ENCODE results near the gene PROP1.
"Not testable (repeated sequence)": the region's sequence is repeated elsewhere in the genome, so short reads cannot be mapped to it uniquely, and the experiment has no call there.

The PROP1 gene

DNA sequence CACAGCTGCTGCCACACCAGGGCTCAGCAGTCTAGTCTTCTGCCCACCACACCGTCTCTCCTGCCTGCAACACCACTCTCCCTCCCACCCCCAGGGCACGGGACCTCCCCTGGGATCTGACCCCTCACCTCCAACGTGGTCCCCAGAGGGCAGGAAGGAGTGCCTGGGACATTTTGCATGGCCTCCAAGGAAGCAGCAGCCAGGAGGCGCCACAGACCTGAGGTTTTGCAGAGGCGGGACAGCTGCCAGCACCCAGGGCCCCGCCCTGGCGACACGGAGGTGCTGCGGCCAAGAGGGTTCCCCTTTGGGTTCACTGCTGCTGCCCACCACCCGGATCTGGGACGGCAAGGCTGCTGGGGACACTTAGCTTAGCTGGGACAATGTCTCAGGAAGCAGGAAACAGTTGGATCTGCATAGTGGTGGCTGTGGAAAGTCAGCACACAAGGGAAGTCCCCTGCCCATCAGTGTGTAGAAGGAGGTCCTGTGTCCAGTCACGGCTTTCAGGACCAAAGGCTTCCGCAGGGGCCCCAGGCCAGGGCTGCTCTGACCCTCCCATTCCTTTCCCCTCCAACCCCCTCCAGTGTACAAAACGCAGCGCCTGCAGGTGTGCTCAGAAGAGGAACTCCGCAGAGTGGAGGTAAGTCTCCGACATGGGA, 13.8 kb downstream of the PROP1 start:
- no peak for DNase-seq

DNA sequence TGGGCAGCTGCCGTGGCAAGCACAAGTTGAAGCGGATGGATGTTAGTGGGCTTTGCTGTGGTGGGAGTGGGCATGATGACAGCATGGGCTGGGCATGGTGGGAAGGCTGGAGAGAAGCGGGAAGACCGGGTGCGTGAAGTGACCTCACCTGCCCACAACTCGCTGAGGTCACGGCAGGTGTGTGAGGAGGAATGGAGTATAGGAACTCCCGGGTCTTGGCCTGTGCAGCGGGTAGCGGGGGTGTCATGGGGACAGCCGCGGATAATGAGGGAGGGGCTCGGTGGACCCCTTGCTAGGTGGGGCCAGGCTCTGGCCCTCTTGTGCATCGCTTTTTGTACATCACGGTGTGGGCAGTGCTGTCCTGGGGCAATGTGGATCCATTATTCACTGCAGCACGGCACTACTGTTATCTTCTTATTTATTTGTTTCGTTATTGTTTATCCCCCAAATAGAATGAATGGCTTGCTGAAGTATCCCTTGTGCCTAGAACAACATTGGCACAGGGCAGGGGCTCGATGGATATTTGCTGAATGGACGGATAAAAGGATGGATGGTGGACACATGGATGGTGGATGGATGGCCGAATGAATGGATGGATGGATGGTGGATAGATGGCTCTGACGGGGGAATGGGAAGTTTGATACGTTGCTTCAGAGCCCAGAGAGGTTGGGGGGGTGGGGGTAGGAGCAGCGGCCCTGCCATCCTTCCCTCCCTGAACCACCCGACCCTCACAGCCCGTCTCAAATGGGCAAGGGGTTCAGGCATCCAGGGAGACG, 14.6 kb downstream of the PROP1 start:
- no peak for DNase-seq

DNA sequence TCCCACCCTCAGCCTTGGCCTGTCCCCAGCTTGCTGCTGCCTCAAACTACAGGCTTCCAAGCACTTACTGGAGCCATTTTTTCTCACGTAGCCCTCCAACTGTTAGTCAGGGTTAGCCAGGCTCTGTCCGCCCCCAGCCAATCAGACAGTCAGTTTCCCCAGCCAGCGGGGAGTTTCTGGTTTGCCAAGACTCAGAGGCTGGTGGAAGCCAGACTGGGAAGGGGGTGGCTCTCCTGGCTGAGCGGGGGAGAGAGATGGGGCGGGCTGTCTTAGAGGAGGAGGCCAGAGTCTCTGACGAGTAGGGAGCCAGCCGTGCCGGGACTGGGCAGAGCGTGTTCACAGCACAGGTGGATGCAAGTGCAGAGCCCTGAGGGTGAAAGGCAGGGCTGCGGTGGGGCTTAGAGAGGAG, 15.3 kb downstream of the PROP1 start:
- no peak for DNase-seq

DNA sequence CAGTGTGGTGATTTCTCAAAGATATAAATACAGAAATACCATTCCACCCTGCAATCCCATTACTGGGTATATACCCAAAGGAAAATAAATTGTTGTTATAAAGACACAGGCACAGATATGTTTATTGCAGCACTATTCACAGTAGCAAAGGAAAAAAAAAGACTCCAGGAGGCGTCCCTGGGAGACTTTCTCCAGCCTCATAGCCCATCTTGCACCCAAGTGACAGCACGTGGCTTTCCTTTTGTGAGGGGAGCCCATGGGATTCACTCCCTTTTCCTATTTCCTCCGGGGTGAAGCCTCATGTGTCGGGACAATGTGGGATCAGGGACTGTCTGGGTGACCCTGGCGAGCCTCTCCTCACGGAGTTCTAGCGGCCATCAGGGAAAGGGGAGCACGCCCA, 18.4 kb downstream of the PROP1 start:
- not testable (repeated sequence) for DNase-seq

DNA sequence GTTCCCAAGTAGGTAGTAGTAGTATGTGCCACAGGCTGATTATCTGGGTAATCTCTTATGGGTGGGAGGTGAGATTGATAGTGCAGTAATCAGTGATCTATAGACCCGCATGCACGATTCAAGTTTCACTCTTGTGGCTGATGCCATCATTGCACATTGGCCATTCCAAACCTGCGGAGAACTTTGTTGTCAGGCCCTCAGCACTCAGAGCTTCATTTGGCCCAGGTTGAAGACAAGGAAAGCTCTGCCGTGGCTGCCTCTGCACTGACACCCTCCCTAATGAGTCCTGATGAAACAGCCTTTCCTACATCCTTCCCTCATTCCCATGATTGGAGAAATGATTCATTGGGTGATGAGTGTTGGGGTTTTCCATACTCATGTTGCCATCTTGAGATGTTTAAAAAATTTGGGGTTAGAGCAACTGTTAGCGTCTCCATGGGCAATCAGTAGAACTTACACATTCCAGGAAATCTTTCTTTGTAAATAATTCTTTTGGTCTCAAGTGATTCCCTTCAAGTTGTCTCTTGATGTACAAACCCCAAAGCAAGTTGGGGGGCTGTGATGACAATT, 22.9 kb downstream of the PROP1 start:
- no peak for DNase-seq

DNA sequence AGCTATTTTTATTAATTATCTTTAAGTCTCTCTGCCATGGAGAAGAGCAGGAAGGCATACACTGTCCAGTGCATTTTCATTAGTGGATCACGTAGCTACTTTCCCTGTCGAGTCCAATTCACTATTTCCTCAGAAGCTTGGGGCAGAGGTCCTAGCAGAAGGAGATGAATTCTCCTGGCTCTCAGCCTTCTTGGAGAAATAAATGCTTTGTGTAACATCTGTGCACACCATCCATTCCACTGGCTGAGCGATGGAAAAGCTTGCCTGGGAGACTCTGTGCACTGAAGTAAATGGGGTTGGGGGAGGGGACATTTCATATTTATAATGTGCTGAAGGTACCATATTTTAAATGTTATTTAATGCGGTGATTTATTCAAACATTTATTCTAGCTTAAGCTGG, 23.4 kb downstream of the PROP1 start:
- DNase-seq, result no peak

DNA sequence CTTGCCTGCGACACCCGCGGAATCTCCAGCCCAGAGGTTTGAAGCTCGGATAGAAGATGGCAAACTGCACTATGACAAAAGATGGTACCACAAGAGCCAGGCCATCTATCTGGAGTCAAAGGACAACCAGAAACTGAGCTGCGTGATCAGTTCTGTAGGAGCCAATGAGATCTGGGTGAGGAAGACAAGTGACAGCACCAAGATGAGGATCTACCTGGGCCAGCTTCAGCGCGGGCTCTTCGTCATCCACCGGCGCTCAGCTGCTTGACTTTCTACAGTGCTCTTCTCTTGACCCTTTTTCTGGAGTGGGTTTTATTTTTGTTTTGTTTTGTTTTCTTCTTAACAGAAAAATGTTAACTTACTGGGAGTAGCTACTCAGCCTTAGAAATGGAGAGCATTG, 24.0 kb downstream of the PROP1 start:
- DNase-seq, result not testable (repeated sequence)

DNA sequence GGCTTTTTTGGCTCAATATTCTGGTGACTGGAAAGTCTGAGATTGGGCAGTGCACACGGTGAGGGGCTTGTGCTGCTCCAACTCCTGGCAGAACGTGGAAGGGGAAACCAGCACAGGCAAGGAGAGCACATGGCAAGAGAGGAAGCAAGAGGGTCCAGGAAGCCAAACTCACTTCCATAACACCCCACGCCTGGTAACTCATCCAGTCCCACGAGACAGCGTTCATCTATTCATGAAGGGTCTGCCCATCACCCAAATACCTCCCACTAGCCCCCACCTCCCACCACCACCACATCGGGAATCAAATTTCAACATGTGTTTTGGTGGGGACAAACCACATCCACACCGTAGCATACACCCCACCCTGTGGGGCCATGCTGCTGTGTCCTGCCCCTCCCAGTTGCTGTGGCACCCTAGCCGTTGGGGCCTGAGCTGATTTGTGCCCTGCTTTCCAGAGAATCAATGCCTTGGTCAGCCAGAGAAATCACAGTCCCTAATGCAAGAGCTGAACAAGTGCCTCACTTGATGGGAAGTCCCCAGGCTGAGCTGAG, 27.3 kb downstream of the PROP1 start:
- DNase-seq, result no peak

DNA sequence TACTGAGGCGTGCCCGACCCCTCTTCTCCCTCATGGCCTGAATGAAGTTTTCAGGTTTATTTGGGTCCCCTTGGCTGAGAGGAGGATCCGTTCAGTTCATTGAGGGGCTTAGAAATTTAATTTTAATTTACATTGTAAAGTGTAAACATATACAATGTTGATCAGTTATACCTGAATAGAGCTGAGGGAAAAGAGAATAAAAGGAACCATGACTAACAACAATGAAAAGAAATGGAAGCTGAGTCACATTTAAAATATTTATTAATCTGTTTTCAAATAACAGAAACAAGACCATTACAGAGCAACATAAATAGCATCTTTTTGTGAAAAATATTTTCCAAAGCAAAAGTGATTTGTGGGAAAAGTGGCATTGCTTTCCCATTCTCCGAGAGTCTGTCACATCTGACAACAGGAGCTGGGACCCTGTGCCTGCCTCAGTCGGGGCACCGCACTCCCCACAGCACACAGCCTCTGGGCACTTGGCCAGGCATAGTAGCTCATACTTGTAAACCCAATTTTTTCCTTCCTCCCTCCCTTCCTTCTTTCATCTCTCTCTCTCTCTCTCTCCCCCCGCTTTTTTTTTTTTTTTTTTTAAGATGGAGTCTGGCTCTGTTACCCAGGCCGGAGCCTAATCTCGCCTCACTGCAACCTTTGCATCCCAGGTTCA, 28.7 kb downstream of the PROP1 start:
- no peak for DNase-seq

DNA sequence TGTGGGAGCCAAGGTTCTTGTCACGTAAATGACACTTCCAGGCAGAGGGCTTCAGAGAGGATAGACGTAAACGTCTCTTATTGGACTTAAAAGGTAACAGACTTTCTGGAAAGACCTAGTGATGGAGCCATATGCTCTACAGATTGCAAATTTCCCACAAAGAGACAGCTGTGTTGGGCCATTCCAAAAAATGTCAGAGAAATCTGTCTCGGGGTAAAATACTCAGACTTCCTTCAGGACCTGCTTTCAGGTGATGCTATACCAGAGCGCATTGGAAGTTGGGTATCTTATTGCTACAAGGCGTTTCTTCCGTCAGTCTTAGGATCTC, 29.2 kb downstream of the PROP1 start:
- DNase-seq, result no peak

DNA sequence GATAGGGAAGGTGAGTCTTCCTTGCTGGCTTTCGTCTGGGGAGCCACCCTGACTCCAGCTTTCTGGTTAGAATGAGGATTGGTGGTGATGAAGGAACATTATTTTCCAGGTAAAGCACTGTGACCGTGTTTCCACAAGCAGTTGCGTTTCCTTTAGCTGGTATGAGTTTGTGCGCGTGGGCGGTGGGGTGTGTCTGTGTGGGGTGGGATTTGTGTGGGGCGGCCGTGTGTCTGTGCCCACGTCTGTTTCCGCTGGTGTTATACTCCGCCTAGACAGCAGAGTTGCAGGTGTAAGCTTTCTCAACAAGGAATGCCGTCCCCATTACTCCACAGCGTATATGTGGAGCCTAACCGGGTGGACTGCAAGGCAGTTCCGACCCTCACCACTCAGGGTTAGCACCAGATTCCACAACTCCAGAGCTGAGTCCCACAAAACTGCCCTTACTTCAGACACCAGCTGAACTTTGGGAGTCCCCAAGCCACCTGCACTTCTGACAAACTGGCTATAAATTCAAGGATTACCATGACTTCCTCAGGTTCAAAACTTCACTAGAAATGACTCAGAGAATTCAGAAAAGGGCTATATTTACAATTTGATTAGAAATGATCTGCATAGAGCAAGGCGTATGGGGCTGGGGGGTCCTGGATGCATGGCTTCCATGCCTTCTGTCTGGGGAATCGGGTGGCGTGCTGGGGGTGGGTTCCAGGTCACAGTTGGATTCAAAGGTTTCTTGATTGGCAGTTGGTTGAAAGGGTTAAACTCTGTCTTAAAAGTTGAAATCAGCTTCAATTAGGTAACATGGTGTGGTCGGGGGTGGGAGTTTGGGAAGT, 29.8 kb downstream of the PROP1 start:
- DNase-seq, result no peak

DNA sequence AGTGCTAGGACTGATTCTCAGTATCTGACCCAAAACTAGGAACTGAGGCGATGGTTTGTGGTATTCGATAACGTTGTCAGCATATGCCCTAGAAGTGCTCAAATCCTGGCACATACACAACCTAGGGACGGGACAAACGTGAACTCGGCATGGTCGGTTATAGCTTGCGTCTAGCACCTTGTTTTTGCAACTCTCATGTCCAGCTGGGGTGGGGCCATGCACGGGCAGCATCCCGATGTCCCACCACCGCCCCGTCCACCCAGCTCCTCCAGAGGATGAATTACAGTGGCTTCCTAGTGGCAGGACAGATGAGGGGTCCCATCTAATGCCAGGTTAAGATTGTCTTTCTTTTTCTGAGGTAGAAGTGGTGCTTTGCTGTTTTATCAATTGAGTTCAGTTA, 31.6 kb downstream of the PROP1 start:
- DNase-seq, result no peak

DNA sequence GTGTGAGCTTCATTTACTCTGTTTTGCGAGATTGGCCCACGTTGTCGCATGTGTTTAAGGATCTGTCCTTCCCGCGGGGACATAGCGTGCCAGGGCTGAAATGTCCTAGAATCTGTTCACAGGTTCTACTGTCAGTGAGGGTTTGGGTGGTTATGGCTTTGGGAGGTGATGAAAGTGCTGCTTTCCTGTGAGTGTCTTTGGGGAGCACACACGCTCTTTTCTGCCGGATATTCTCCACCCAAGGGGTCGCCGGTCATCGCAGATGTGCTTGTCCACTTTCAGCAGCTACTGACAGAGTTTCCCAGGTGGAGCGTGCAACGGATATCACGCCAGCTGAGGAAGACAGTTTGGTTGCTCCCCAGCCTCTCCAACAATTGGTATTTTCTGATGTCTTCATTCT, 32.1 kb downstream of the PROP1 start:
- no peak for DNase-seq

DNA sequence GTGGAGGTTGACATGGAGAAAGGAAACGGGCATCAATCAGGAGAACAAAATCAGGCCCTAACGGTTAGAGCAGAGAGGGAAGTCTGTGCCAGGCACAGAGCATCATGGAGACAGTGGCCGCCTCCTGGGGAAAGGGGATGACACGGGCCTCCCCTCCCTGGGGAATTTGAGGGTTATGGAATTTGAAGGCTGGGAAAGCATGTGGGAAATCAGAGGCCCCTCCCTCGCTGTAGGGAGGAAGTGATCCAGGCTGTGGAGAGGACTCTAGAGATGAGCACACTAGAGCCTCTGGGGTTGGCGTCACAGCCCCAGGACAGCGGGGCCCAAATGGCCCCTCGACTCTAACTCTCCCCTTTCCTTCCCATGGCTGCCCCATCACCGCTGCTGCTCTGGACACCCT, 36.7 kb downstream of the PROP1 start:
- DNase-seq, result no peak

DNA sequence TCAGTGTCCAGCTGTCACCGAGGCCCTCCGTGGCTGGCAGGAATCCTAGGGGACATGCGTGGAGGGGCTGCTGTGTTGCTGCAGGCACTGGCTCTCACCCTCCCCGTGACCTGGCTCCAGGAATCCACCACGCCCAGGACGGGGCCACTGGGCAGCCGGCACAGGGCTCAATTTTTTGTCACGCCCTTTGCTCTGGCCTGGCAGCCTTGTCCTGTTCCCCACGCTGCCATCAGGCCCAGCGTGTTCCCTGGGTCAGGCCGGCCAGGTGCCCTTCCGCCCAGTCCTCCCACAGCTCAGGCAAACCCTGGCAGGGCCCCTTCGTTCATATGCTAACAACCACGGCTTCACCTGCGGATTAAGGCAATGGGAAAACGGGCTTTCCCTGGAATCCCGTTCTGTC, 37.3 kb downstream of the PROP1 start:
- no peak for DNase-seq

DNA sequence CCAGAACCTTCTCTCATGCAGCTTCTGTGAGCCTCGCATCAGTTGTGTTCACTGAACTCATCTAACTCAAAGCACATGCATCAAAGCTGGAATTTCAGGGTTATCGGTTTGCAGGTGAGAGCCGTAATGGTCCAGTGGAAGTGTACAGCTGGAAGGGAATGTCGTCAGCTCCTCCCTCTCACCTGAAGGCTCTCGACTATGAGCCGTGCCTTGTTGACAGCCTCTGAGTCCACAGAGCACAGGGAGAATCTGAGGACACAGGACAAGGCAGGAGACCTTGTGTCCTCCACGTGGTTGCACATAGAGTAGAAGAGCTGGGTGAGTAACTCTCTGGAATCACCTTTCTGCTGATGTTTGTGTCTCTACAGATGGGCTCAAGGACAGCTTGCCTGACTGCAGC, 38.8 kb downstream of the PROP1 start:
- no peak for DNase-seq

DNA sequence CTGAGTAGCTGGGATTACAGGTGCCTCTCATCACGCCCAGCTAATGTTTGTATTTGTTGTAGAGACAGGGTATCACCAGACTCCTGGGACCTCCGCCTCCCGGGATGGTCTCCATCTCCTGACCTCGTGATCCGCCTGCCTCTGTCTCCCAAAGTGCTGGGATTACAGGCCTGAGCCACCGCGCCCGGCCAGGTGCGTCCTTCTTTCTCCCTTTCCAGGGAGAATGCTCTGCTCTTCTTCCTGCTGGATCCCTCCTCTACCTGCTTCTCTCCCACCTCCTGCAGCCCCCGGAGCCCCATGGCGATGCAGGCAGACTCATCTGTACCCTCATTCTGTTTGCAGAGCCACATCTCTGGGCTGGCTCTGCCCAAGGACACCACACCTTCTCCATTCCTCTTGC, 42.9 kb downstream of the PROP1 start:
- not testable (repeated sequence) for DNase-seq

DNA sequence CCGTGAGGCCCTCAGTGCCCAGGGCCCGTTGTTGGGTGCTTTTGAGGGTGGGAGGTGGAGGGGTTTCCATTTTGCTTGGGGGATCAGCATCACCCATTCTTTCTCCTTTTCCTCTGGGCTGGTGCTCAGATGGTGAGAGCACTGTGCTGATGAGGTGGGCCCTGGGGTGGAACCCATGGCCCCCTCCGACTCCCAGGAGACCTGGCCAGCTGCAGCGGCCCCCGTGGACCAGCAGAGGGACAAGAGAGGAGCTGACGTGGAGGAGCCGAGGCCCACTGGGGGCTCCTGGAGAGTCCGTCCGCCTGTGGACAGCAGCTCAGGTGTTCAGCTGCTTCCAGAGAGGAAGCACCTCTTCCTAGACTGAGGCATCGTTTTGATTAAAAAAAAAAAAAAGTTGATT, 46.4 kb downstream of the PROP1 start:
- not testable (repeated sequence) for DNase-seq

DNA sequence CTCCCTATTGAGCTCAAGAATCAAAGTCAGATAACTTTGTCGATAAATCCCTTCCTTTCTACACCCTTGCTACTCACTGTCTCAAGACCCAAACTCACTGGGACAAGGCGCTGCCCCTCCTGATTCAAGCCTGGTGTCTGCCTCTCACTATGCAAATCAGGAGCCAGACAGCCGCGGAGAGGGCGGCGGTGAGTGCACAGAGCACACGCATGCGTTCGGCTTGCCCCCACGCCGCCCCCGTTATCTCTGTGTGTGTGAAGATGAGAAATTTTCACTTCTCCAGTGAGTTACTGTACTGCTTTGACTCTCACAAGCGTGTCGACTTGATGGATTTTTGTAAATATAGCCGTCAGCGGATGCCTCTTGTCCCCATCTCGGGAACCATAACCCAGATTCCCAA, 47.0 kb downstream of the PROP1 start:
- DNase-seq, result not testable (repeated sequence)

DNA sequence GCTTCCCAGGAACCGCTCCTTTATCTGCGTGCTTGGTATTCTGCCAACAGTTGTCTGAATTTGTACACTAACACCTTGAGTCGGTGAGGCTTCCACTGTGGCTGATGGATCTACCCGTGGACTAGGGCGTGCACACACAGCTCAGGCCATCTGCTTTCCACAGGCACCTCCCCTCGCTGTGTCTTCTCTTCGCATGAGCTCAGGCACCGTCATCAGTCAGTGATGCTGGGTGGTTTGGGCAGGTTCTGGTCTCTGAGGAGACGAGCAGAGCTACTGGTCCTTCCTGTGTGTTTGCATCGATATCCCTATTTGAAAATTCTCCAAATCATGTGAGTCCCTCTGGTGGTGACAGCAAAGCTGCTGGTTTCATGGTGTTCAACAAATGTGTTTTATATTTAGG, 48.1 kb downstream of the PROP1 start:
- DNase-seq, result not testable (repeated sequence)

DNA sequence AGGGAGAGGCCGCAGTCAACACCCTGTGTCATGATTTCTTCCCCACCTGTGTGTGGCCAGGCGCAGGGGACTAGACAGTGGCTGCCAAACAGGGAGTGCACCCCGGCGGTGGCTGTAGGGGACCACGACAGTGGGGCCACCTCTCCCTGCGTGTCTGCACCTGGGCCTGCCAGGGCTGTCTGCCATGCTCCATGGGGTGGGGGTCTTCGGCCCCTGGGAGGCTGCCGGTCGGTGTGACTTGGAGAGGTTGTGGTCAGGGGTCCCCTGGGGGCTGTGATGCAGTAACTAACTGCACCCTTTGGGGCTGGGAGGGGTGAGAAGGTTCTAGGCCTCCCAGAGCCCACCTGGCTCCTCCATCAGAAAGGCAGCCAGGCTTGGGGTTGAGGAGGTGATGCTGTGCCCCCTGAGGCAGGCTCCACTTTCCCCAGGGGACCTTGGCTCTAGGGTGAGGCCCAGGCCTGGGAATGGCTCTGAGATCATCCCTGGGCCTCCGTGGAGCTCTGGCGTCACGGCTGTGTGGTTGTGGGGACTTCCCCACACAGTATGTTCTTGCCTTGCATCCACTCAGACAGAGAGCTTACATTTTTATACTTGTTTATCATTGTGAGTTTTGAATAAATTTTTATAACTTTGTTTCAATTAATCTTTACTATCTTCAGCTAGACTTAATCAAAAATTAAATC, 50.3 kb downstream of the PROP1 start:
- DNase-seq, result not testable (repeated sequence)

DNA sequence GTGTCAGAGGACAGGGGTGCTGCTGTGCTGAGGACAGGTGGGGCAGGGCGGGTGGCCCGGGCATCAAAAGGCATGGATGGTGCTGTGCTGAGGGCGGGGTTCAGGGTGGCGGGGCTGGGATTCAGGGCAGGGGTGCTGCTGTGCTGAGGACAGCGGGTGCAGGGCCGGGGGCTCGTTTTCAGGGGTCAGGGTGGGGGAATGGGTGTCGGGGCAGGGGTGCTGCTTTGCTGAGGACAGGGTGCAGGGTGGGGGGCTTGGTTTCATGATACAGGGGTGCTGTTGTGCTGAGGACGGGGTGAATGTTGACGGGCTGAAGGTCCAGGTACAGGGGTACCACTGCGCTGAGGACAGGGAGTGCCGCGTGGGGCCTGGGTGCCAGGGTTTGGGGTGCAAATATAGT, 50.9 kb downstream of the PROP1 start:
- DNase-seq, result not testable (repeated sequence)

All from NCI-H1105 (cell line).